HCT116 (cell line): ENCODE data around the gene TMTC3.

Experiments used
- CTCF ChIP-seq, 3 experiments: fragments of 200-600 bp in 1 of 3; sonication (generic) in 1 of 3; IDR thresholded peaks in 2 of 3; conservative IDR thresholded peaks in 1 of 3; 2 replicates each; pipeline ENCODE4 v1.5.1; 2012 to 2017; ENCODE audit warnings: low read depth in 2 of 3, low read length in 2 of 3, antibody characterized with exemption in 1 of 3, borderline replicate concordance in 1 of 3, control low read depth in 1 of 3, mild to moderate bottlenecking in 1 of 3, mixed read lengths in 1 of 3, mixed run types in 1 of 3, moderate library complexity in 1 of 3; ENCODE audit not compliant: insufficient read depth in 1 of 3
- POLR2A ChIP-seq: IDR thresholded peaks from 2 replicates; pipeline ENCODE4 v1.7.0; 2011; ENCODE audit warnings: borderline replicate concordance; ENCODE audit not compliant: insufficient read depth, insufficient read length; ENCODE audit errors: extremely low read depth
- POLR2AphosphoS5 ChIP-seq: IDR thresholded peaks from 2 replicates; pipeline ENCODE4 v1.6.1; 2011; ENCODE audit warnings: mild to moderate bottlenecking, low read depth, low read length, moderate library complexity
- ZFX ChIP-seq: fragments of 450-650 bp; IDR thresholded peaks from 2 replicates; pipeline ENCODE4 v1.6.1; 2017

DNA sequence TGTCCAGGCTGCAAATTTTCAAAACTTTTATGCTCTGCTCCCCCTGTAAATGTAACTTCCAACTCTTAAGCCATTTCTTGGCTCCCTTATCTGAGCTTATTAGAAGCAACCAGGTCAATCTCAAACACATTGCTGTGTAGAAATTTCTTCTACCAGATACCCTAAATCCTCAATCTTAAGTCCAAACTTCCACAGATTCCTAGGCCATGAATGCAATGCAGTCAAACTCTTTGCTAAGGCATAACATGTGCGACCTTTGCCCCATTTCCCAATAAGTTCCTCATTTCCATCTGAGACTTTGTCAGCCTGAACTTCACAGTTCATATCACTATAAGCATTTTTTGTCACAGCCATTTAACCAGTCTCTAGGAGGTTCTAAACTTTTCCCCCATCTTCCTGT is 64.5 kb downstream of the TMTC3 start:
- TF ChIP-seq CTCF (IDR thresholded peaks at IDR 0.05 in 2 of 3, conservative IDR thresholded peaks at IDR 0.05 in 1 of 3; ENCODE audit: borderline replicate concordance in 1 of 3, insufficient read depth in 1 of 3, low read depth in 2 of 3, low read length in 2 of 3): no peak
- no peak for TF ChIP-seq POLR2AphosphoS5
- TF ChIP-seq POLR2A: no peak
- no peak for TF ChIP-seq ZFX
